GM21360 (cell line): ENCODE measurements around the gene COL5A2.

Source experiments
- ATAC-seq: cut with Tn5 transposase; IDR thresholded peaks from one replicate; pipeline ENCODE4 v1.9.1; 2021; ENCODE audit warnings: mild to moderate bottlenecking, moderate library complexity; ENCODE audit not compliant: unreplicated experiment

Gene COL5A2

GRCh38 chr2:189179570-189179950 is at the start of gene COL5A2:
COL5A2 (minus strand) TSS chr2:189179761; CDS start chr2:189179604, 157 bp downstream.
- ATAC-seq = no peak

- ATAC-seq = no peak
Observed at GRCh38 chr2:189226017-189226416, 46.5 kb upstream of the COL5A2 start.

GRCh38 chr2:189225032-189225431 is 45.5 kb upstream of the COL5A2 start:
- no peak for ATAC-seq

- ATAC-seq = no peak
Observed at GRCh38 chr2:189222468-189223105, 43.0 kb upstream of the COL5A2 start.

- ATAC-seq = no peak
Observed at GRCh38 chr2:189221811-189222467, 42.4 kb upstream of the COL5A2 start.

GRCh38 chr2:189218236-189218635 is 38.7 kb upstream of the COL5A2 start:
- ATAC-seq = no peak

GRCh38 chr2:189217541-189217940 is 38.0 kb upstream of the COL5A2 start:
- no peak for ATAC-seq

- no peak for ATAC-seq
Observed at GRCh38 chr2:189217051-189217450, 37.5 kb upstream of the COL5A2 start.

GRCh38 chr2:189214484-189214883 is 34.9 kb upstream of the COL5A2 start:
- ATAC-seq = no peak

GRCh38 chr2:189213250-189213649 is 33.7 kb upstream of the COL5A2 start:
- no peak for ATAC-seq

GRCh38 chr2:189210250-189211087 is 30.9 kb upstream of the COL5A2 start:
- no peak for ATAC-seq

GRCh38 chr2:189208254-189208653 is 28.7 kb upstream of the COL5A2 start:
- no peak for ATAC-seq

GRCh38 chr2:189204322-189204941 is 24.9 kb upstream of the COL5A2 start:
- ATAC-seq = no peak

GRCh38 chr2:189203177-189203799 is 23.7 kb upstream of the COL5A2 start:
- ATAC-seq = no peak

GRCh38 chr2:189199797-189200196 is 20.2 kb upstream of the COL5A2 start:
- no peak for ATAC-seq

GRCh38 chr2:189192766-189193165 is 13.2 kb upstream of the COL5A2 start:
- ATAC-seq = no peak

- no peak for ATAC-seq
Observed at GRCh38 chr2:189191766-189192165, 12.2 kb upstream of the COL5A2 start.

GRCh38 chr2:189190685-189191084 is 11.1 kb upstream of the COL5A2 start:
- no peak for ATAC-seq

- no peak for ATAC-seq
Observed at GRCh38 chr2:189188115-189188805, 8.7 kb upstream of the COL5A2 start.

GRCh38 chr2:189183170-189183569 is 3.6 kb upstream of the COL5A2 start:
- ATAC-seq = no peak
